HepG2 (cell line): ENCODE data around the gene ERLEC1. TPM values are rescaled to one million over a fixed set of nuclear protein-coding genes. Genes with fewer than 3 reads are reported as not detected.
A peak's percentile ranks its signal among the peaks of the same experiment; 100 is the strongest.

Source experiments
- ATAC-seq: fragments of 200-7000 bp; cut with Tn5 transposase; 3 replicates; pipeline ENCODE4 v1.9.1; 2020; ENCODE audit warnings: mild to moderate bottlenecking, moderate library complexity
- BruUV-seq: library from RNA; stranded (reverse); fragments of 400-500 nt; replicated peaks from 2 replicates; lab custom pipeline; 2021; lab: Mats Ljungman, UMichigan
- CTCF ChIA-PET: fragments of 300-600 bp; formaldehyde crosslinking; extraction: SDS; loops from one replicate; lab custom pipeline; 2021; ENCODE audit warnings: low total read pairs, inconsistent platforms, low intra/inter-chr PET ratio; lab: Yijun Ruan, JAX
- POLR2A ChIA-PET: fragments of 350-600 bp; sonication (Branson Sonifier 250); formaldehyde crosslinking; loops from one replicate; lab custom pipeline; 2020; ENCODE audit warnings: antibody characterized with exemption, inconsistent platforms; lab: Yijun Ruan, JAX
- DNase-seq: peaks from one replicate; pipeline ENCODE4 v3.0.0-alpha.2; 2015; ENCODE audit warnings: low spot score
- FAIRE-seq: peaks from 3 replicates; lab custom pipeline; 2011; peaks lifted over from hg19 to GRCh38; lab: Jason Lieb, UNC
- H2AFZ ChIP-seq: one replicate; pipeline ENCODE4 v1.6.1; 2011; ENCODE audit warnings: low read length, inconsistent platforms
- H3K27ac ChIP-seq: fragments of 300-600 bp; 3 replicates; pipeline ENCODE4 v1.8.0; 2011; ENCODE audit warnings: mixed run types, mild to moderate bottlenecking, mixed read lengths, low read length, inconsistent platforms; ENCODE audit not compliant: insufficient read depth; ENCODE audit errors: extremely low read length
- H3K27me3 ChIP-seq, 2 experiments: fragments of 200-600 bp in 1 of 2; 2 replicates in 1 of 2; 3 replicates in 1 of 2; pipeline versions ENCODE4 v1.6.0 to v1.8.0; 2011; ENCODE audit warnings: low read length in 2 of 2, mild to moderate bottlenecking in 2 of 2, moderate library complexity in 2 of 2, inconsistent platforms in 1 of 2; ENCODE audit not compliant: insufficient read depth in 2 of 2, control insufficient read depth in 1 of 2
- H3K36me3 ChIP-seq, 2 experiments: fragments of 200-600 bp in 1 of 2; replicated peaks in 1 of 2; 2 replicates in 1 of 2; 3 replicates in 1 of 2; pipeline versions ENCODE4 v1.5.1 to v1.8.0; 2011; ENCODE audit warnings: low read length in 2 of 2, inconsistent platforms in 1 of 2; ENCODE audit not compliant: insufficient read depth in 2 of 2, control insufficient read depth in 1 of 2
- H3K4me1 ChIP-seq: 2 replicates; pipeline ENCODE4 v1.5.1; 2012; ENCODE audit warnings: low read length, inconsistent platforms; ENCODE audit not compliant: insufficient read depth
- H3K4me2 ChIP-seq: 2 replicates; pipeline ENCODE4 v1.6.0; 2011; ENCODE audit warnings: low read depth, low read length, inconsistent platforms
- H3K4me3 ChIP-seq, 3 experiments: fragments of 200-600 bp in 1 of 3; sonication (generic), shearing (Covaris generic) in 1 of 3; replicated peaks in 1 of 3; 2 replicates each; pipeline ENCODE4 v1.5.1; 2011 to 2016; ENCODE audit warnings: low read length in 3 of 3, inconsistent platforms in 2 of 3, low read depth in 2 of 3, mild to moderate bottlenecking in 2 of 3, control low read depth in 1 of 3, mixed read lengths in 1 of 3; ENCODE audit not compliant: insufficient read depth in 1 of 3
- H3K79me2 ChIP-seq: one replicate; pipeline ENCODE4 v1.6.1; 2011; ENCODE audit warnings: low read length, inconsistent platforms; ENCODE audit not compliant: insufficient read depth
- H3K9ac ChIP-seq: 2 replicates; pipeline ENCODE4 v1.6.0; 2011; ENCODE audit warnings: mild to moderate bottlenecking, low read depth, low read length, inconsistent platforms; ENCODE audit not compliant: insufficient read depth
- H3K9me3 ChIP-seq: 2 replicates; pipeline ENCODE4 v1.5.1; 2012; ENCODE audit warnings: mild to moderate bottlenecking, low read length
- H4K20me1 ChIP-seq: 2 replicates; pipeline ENCODE4 v1.6.0; 2011; ENCODE audit warnings: inconsistent platforms, mild to moderate bottlenecking, low read length, moderate library complexity; ENCODE audit not compliant: insufficient read depth
- EEA1 ChIP-seq: sonication (generic); formaldehyde crosslinking; IDR thresholded peaks from 2 replicates; pipeline ENCODE4 v1.5.1; 2020; ENCODE audit warnings: mild to moderate bottlenecking, missing genetic modification reagents, borderline replicate concordance
- ZNF18 ChIP-seq: sonication (generic); formaldehyde crosslinking; IDR thresholded peaks from 2 replicates; pipeline ENCODE4 v1.8.0; 2022; ENCODE audit warnings: mild to moderate bottlenecking, missing genetic modification reagents; ENCODE audit not compliant: insufficient replicate concordance
- ZNF337 ChIP-seq: sonication (generic); formaldehyde crosslinking; IDR thresholded peaks from 2 replicates; pipeline ENCODE4 v1.5.1; 2020; ENCODE audit warnings: missing genetic modification reagents, low read depth, mild to moderate bottlenecking, borderline replicate concordance
- ZNF563 ChIP-seq: sonication (generic); formaldehyde crosslinking; IDR thresholded peaks from 2 replicates; pipeline ENCODE4 v1.8.0; 2022; ENCODE audit warnings: mild to moderate bottlenecking, moderate library complexity, missing genetic modification reagents
- WGBS: methylation state at CpG from one replicate; pipeline ENCODE4 v1.1.6; 2017; ENCODE audit warnings: low lambda C conversion rate; 5-methylcytosine and 5-hydroxymethylcytosine counted together
- in situ Hi-C: cut with HindIII; loops from 2 replicates; pipeline ENCODE4 v1.10.0; 2017; ENCODE audit warnings: low pct_unique_long_range_greater_than_20kb; ENCODE audit not compliant: extremely low pct_ligation_motif_present
- intact Hi-C: fragments of 100-400 bp; cut with micrococcal nuclease; formaldehyde crosslinking; loops from one replicate; pipeline ENCODE4 v1.10.0; 2022; ENCODE audit not compliant: unreplicated experiment
- polyA plus RNA-seq, 8 experiments: library from polyadenylated mRNA; depleted of rRNA in 3 of 8; stranded (reverse) in 7 of 8; unstranded in 1 of 8; fragments of >200 nt; fragmentation: Illumina TruSeq in 4 of 8; extraction: Trizol in 4 of 8; gene quantifications; 2 replicates each; pipeline versions ENCODE4 v1.2.1 to v1.2.3, GENCODE V29; 2011 to 2016; ENCODE audit warnings: low read depth in 4 of 8, missing spikeins in 1 of 8, mixed read lengths in 1 of 8; ENCODE audit not compliant: insufficient read depth in 1 of 8
- total RNA-seq, 5 experiments: library from RNA; depleted of rRNA; stranded (reverse); fragments of >200 nt; fragmentation: Illumina TruSeq; extraction: Trizol; gene quantifications; 2 replicates each; pipeline ENCODE4 v1.2.3, GENCODE V29; 2016; ENCODE audit warnings: low read depth in 1 of 5

The ERLEC1 gene
- total and polyA plus RNA-seq, 2 of the 13 experiments (the other 11 are each of a cell fraction or from before 2014, with no cell fraction given), result 87.3 to 88.4 TPM

GRCh38 chr2:53826030-53826410, 39.2 kb downstream of the ERLEC1 start:
- no peak for FAIRE-seq
- H3K27ac ChIP-seq, result peak overlapping the region; percentile 93
- in situ Hi-C loops, result no loop called here

More at GRCh38 chr2:53826030-53826410, 39.2 kb downstream of the ERLEC1 start:
- POLR2A ChIA-PET, result no interaction called here
- peak overlapping the region; percentile 61 for H3K4me2 ChIP-seq
- no peaks in the 10 kb centered on the region for H4K20me1 ChIP-seq
- H3K36me3 ChIP-seq, result no peaks in the 10 kb centered on the region
- peaks cover 53% of the 10 kb centered on the region for H3K4me1 ChIP-seq
- 24% methylated on average over 1 of the region's 1 CpG for WGBS
- TF ChIP-seq EEA1 (CRISPR knock-in tag) (no peak), ZNF563 (CRISPR knock-in tag) (no peak), ZNF18 (CRISPR knock-in tag) (no peak), ZNF337 (CRISPR knock-in tag) (no peak)
- ATAC-seq (no peak), DNase-seq (no peak)
- BruUV-seq, result no TSS peak
- H3K9me3 ChIP-seq, result no peaks in the 10 kb centered on the region
- CTCF ChIA-PET, result no interaction called here
- H3K79me2 ChIP-seq, result no peaks in the 10 kb centered on the region
- H2AFZ ChIP-seq, result no peak overlapping the region
- peak overlapping the region; percentile 68 for H3K9ac ChIP-seq
- intact Hi-C loops, result loop anchor here (2.0 kb wide), 1 partner anchor 39 kb away; the partner anchor contains the start of genes ASB3 and ERLEC1
- peak overlapping the region in 2 of 3 experiments; percentile 20 to 44; a peak in 2 of 6 replicates for H3K4me3 ChIP-seq
- H3K27me3 ChIP-seq, result no peaks in the 10 kb centered on the region
